Ascending aorta (tissue), 2 donors: ENCODE measurements around the gene ATP1A2. TPM values are rescaled to one million over a fixed set of nuclear protein-coding genes. Genes with fewer than 3 reads are reported as not detected.
A peak's percentile ranks its signal among the peaks of the same experiment; 100 is the strongest.

Experiments
- DNase-seq, 2 donors: peaks; one replicate each; pipeline ENCODE4 v3.0.0-alpha.2; 2019; ENCODE audit warnings: low spot score in 2 of 2
- H3K27ac ChIP-seq, 2 donors: fragments of 200-600 bp; sonication (generic); one replicate each; pipeline ENCODE4 v1.5.1; 2016 to 2017; ENCODE audit warnings: mild to moderate bottlenecking in 1 of 2
- H3K27me3 ChIP-seq: fragments of 200-600 bp; sonication (generic); one replicate; pipeline ENCODE4 v1.5.1; 2017
- H3K36me3 ChIP-seq, 2 donors: fragments of 200-600 bp; sonication (generic); one replicate each; pipeline ENCODE4 v1.5.1; 2016
- H3K4me1 ChIP-seq, 2 donors: fragments of 200-600 bp; sonication (generic); one replicate each; pipeline ENCODE4 v1.5.1; 2016 to 2017; ENCODE audit warnings: mild to moderate bottlenecking in 1 of 2
- H3K4me3 ChIP-seq, 2 donors: fragments of 200-600 bp; sonication (generic); one replicate each; pipeline ENCODE4 v1.5.1; 2016 to 2017; ENCODE audit warnings: mild to moderate bottlenecking in 1 of 2
- H3K9me3 ChIP-seq, 2 donors: fragments of 200-600 bp; sonication (generic); one replicate each; pipeline ENCODE4 v1.5.1; 2016
- CTCF ChIP-seq, 3 experiments: fragments of 200-600 bp in 2 of 3; fragments of 450-650 bp in 1 of 3; sonication (generic) in 2 of 3; IDR thresholded peaks; one replicate each; pipeline ENCODE4 v1.5.1; 2016 to 2019; ENCODE audit warnings: antibody characterized with exemption in 3 of 3, mild to moderate bottlenecking in 1 of 3, moderate library complexity in 1 of 3
- intact Hi-C: fragments of 100-400 bp; cut with DNase I; formaldehyde crosslinking; loops from one replicate; pipeline ENCODE4 v1.15.1; 2023
- total RNA-seq: library from RNA; depleted of rRNA; stranded (reverse); fragments of >200 nt; gene quantifications from one replicate; pipeline ENCODE4 v1.1.0, GENCODE V29; 2016

The ATP1A2 gene
- total RNA-seq, 1 donor from 2014 or later: 316 TPM

DNA sequence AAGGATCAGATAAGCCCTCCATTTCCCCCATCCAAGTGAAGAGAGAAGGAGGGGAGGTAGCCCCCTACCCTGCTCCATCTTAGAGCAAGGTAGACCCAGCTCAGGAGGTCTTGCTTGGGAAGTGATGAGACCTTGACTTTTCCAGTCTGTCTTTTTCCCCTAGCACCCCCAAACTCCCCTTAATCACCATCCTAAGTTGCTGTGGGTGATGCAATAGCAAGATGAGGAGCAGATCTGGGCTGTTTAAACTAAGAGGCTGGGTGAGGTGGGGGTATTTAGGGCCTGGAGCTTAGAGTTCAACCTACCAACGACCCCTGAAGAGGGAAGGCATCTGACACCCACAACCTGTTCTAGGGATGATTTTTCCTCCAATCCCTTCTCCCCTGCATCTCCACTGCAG is 1.7 kb downstream of the ATP1A2 start:
- peak overlapping the region; percentile 53 to 86 for H3K27ac ChIP-seq
- no peak for DNase-seq
- H3K4me3 ChIP-seq: peak overlapping the region; percentile 50 to 68
- TF ChIP-seq CTCF (IDR thresholded peaks at IDR 0.05): no peak
- no peaks in the 10 kb centered on the region for H3K9me3 ChIP-seq
- intact Hi-C loops: no loop called here
- H3K27me3 ChIP-seq: no peaks in the 10 kb centered on the region
- H3K36me3 ChIP-seq: peaks cover 11% of the 10 kb centered on the region in 2 donors
- H3K4me1 ChIP-seq: peaks cover 11 to 41% of the 10 kb centered on the region in 2 donors

- no peaks in the 10 kb centered on the region for H3K9me3 ChIP-seq
- intact Hi-C loops: no loop called here
- no peaks in the 10 kb centered on the region for H3K27me3 ChIP-seq
- peaks cover 11 to 41% of the 10 kb centered on the region in 2 donors for H3K4me1 ChIP-seq
- no peak for DNase-seq
- no peak for TF ChIP-seq CTCF (IDR thresholded peaks at IDR 0.05)
- H3K4me3 ChIP-seq: peak overlapping the region; percentile 50 to 68
- H3K27ac ChIP-seq: peak overlapping the region; percentile 53 to 86
- H3K36me3 ChIP-seq: peaks cover 11 to 13% of the 10 kb centered on the region in 2 donors
Measured at GRCh38 chr1:160117709-160118183, 2.2 kb downstream of the ATP1A2 start.

- TF ChIP-seq CTCF (IDR thresholded peaks at IDR 0.05): no peak
- Histone ChIP-seq H3K9me3 (no peaks in the 10 kb centered on the region), H3K27me3 (no peaks in the 10 kb centered on the region), H3K27ac (no peak overlapping the region), H3K4me3 (peak overlapping the region in 1 of 2 donors; percentile 68), H3K4me1 (peaks cover 11 to 36% of the 10 kb centered on the region in 2 donors), H3K36me3 (peaks cover 16 to 24% of the 10 kb centered on the region in 2 donors)
- DNase-seq: no peak
- intact Hi-C loops: no loop called here
Measured at GRCh38 chr1:160118928-160119327, 3.4 kb downstream of the ATP1A2 start.

- intact Hi-C loops: no loop called here
- H3K36me3 ChIP-seq: peaks cover 16 to 37% of the 10 kb centered on the region in 2 donors
- no peak overlapping the region for H3K27ac ChIP-seq
- H3K4me1 ChIP-seq: peaks cover 5 to 38% of the 10 kb centered on the region in 2 donors
- no peaks in the 10 kb centered on the region for H3K9me3 ChIP-seq
- TF ChIP-seq CTCF (IDR thresholded peaks at IDR 0.05): no peak
- no peaks in the 10 kb centered on the region for H3K27me3 ChIP-seq
- DNase-seq: no peak
- no peak overlapping the region for H3K4me3 ChIP-seq
Measured at GRCh38 chr1:160120797-160121196, 5.2 kb downstream of the ATP1A2 start.

GRCh38 chr1:160121388-160121787 is 5.8 kb downstream of the ATP1A2 start:
- peaks cover 5 to 38% of the 10 kb centered on the region in 2 donors for H3K4me1 ChIP-seq

More at GRCh38 chr1:160121388-160121787, 5.8 kb downstream of the ATP1A2 start:
- H3K9me3 ChIP-seq: no peaks in the 10 kb centered on the region
- H3K27me3 ChIP-seq: no peaks in the 10 kb centered on the region
- H3K27ac ChIP-seq: no peak overlapping the region
- intact Hi-C loops: no loop called here
- no peak for TF ChIP-seq CTCF (IDR thresholded peaks at IDR 0.05)
- H3K36me3 ChIP-seq: peaks cover 16 to 43% of the 10 kb centered on the region in 2 donors
- DNase-seq: no peak
- no peak overlapping the region for H3K4me3 ChIP-seq
